ENCODE data around the gene SPAG4.

DNA sequence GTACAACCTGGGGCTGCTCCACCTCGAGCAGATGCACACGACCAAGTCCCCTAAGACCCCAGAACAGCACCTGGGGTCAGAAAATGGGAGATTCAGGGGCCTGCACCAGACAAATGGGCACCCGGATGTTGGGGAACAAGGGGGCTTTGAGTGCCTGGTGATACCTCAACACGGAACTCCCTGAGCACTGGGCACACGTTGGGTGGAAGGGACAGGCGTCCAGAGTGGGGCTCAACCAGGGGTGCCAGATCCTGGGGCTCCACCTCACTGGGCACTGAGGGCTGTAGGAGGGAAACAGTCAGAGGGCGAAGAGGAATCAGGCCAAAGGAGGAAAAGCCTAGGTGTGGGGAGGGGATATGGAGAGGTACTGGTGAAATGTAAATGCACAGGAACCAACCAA is 33.5 kb upstream of the SPAG4 start:
- TF ChIP-seq YY1 (IDR thresholded peaks at IDR 0.05; ENCODE audit: insufficient read depth, insufficient read length) (no peak), ZNF274 (IDR thresholded peaks at IDR 0.05; ENCODE audit: low read depth, low read length) (no peak)

All from NT2/D1 (cell line).